AG09319 (cell line): ENCODE measurements around the gene PBXIP1.

Source experiments
- DNase-seq: peaks from one replicate; pipeline ENCODE4 v3.0.0-alpha.2; 2010; ENCODE audit warnings: low read depth; ENCODE audit errors: extremely low read depth
- CTCF ChIP-seq: IDR thresholded peaks from 2 replicates; pipeline ENCODE4 v1.5.1; 2011; ENCODE audit warnings: low read depth, mild to moderate bottlenecking, inconsistent platforms, low read length, moderate library complexity

The PBXIP1 gene

DNA sequence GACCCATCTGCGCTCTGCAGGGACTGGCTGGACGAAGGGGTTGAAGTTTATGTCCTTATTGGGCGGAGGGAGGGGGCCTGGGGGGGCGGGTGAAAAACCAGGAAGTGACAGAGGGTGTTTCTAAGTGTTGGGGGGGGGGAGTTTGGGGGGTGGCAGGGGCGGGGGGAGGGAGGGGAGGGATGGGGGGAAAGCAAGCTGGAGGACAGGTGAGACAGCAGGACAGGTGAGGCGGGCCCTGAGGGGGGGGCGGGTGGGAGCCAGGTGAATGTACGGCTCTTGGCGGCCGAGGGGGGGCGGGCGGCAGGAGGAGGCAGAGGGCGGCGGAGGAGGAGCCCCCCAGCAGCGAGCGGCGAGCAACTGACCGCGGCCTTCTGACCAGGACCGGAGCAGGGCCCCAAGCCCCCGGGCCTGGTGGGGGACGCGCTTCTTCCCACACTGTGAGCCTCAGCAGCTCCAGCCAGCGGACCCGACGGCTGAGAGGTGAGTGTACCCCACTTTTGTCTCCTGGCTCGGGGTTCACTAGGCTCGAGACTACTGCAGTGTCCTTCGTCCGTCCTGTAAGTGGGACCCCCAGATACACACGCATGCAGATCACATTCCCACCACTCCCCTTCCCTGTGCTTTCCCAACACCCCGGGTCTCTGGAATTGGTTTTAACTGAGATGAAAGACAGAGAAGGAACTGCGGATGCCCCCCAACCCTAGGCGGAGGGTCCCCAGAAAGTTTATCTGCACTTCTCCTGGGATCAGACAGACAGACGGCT is 46.7 kb upstream of the PBXIP1 start, which contains the start of gene ZBTB7B:
ZBTB7B (plus strand) TSS at position 339 of the 763 bp plus-strand sequence. CDS start 11,859 bp downstream, outside the sequence.
- no peak for DNase-seq
- no peak; the same call in 1 of the 2 replicates for TF ChIP-seq CTCF

DNA sequence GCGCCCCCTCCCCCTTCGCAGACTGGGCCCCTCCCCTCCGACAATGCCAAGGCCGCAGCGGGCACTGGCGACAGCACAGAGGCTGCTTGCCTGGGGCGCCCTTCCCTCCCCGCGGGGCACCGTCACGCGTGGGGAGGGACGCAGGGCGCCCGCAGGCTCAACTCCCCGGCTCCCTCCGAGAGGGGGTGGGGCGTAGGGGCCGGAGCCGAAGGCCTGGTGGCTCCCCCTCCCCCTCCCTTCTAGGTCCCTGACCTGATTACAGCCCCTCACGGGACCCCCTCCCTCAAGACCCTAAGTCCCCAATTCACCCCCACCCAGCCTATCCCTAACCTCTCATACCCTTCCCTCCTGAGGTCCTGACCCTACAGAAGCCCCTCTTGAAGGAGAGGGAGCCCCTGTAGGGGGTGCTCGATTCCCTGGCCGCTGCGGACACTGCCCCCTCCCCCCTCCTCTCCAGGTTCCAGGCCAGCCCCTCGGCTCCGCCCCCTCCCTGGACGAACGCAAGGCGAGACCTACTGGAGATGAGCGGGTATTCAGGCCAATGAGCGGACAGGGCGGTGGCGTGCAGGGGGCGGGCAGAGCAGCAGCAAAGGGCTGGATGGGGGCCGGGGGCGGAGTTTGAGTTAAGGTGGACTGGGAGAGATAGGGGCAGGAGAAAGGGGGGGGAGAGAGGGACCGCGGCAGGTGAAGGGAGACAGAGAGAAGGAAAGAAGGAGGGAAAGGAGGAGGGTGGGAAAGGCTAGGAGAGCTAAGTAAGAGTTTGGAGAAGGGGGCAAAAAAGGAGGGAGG is 46.0 kb upstream of the PBXIP1 start:
- peak; percentile 65 for TF ChIP-seq CTCF
- DNase-seq: peak; percentile 98

GRCh38 chr1:155001425-155001674 is 45.5 kb upstream of the PBXIP1 start:
- no peak for DNase-seq

GRCh38 chr1:155000726-155001424 is 45.0 kb upstream of the PBXIP1 start:
- no peak for DNase-seq
- no peak for TF ChIP-seq CTCF

More at GRCh38 chr1:155001425-155001674, 45.5 kb upstream of the PBXIP1 start:
- TF ChIP-seq CTCF: no peak

DNA sequence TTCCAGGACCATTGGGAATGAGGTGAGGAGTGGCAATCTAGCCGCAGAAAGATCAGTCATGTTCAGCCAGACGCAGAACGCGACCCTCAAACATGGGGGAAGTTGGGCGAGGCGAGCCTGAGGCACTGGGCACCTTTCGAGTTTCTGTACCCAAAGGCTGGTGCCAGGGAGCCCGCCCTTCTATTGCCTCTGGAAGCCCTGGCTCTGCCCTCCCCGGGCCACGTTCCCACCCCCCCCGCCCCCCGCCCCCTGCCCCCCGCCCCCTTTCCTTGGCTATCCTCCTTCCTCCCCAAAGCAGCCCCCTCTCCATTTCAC is 44.5 kb upstream of the PBXIP1 start:
- no peak for TF ChIP-seq CTCF

DNA sequence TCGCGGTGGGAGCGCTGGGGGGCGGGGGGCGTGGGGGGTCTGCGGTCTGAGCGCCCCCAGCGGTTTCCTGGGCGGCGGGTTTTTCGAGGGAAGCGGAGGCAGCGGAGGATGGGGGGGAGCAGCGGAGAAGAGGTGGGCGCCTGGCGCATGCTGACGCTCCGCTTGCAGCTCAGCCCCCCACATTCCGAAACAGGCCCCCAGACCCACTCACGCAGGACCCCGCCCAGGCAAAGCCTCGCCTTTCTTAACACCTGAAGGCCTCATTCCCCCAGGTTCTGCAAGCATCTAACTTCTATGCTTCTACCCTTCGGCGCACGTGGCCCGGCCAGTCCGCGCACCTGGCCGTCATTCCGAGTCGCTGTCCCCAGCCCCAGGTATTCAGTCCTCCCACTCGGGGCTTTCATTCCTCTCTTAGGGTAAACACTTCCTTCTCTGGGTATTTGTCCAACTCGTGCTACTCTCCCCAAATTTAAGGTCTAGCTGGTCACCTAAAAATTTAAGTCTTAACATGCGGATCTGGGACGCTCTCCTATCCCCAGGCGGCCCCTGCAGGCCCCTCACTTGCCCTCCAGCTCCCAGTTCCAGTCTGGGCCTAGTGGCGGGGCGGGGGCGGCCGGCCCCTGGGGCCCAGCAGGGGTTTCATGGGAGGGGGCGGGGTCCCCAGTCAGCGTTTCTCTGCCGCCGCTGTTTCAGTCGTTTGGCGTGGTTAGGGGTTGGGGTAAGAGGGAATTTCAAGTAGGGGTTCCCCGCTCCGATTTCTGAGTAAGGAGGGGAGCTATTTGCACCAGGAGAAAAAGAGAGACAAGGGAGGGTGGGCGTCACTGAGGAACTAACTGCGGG is 43.9 kb upstream of the PBXIP1 start:
- DNase-seq: no peak

More for the DNA sequence above, 44.5 kb upstream of the PBXIP1 start:
- DNase-seq: no peak

More for the DNA sequence above, 43.9 kb upstream of the PBXIP1 start:
- TF ChIP-seq CTCF: no peak
